ENCODE data around the gene PCDHGA10.
"Not testable (repeated sequence)": the region's sequence is repeated elsewhere in the genome, so short reads cannot be mapped to it uniquely, and the experiment has no call there.

- not testable (repeated sequence) for TF ChIP-seq CTCF (conservative IDR thresholded peaks at IDR 0.05); ZFX (IDR thresholded peaks at IDR 0.05)
Observed at GRCh38 chr5:141432726-141433125, 19.9 kb downstream of the PCDHGA10 start.
